ENCODE data around the gene TAP1.

TAP1 gene

GRCh38 chr6:32862725-32863124 is 9.2 kb upstream of the TAP1 start:
- H2AFZ ChIP-seq (ENCODE audit: low read depth, low read length) = no peak overlapping the region
- H2BK5ac ChIP-seq (ENCODE audit: low read depth, low read length, poor library complexity, severe bottlenecking) = no peak overlapping the region
- no peak overlapping the region for H3K4me2 ChIP-seq (ENCODE audit: low read length, poor library complexity, severe bottlenecking)
- no peak overlapping the region for H3K14ac ChIP-seq (ENCODE audit: low read length in 2 of 2)
- H2AK5ac ChIP-seq (ENCODE audit: low read length, severe bottlenecking) = no peak overlapping the region
- no peak overlapping the region for H3K18ac ChIP-seq (ENCODE audit: low read depth in 1 of 2, low read length in 2 of 2)
- no peaks in the 10 kb centered on the region for H3K4me1 ChIP-seq (ENCODE audit: control insufficient read depth, insufficient read depth, low read depth, low read length)
- H3K4ac ChIP-seq (ENCODE audit: low read depth in 1 of 2, low read length in 2 of 2) = no peak overlapping the region
- H2BK120ac ChIP-seq (ENCODE audit: low read depth, low read length) = no peak overlapping the region
- H3K23ac ChIP-seq (ENCODE audit: low read length in 2 of 2) = no peak overlapping the region
- no peak overlapping the region for H4K91ac ChIP-seq (ENCODE audit: low read length)
- peaks cover 0 to 14% of the 10 kb centered on the region in 2 experiments for H3K27me3 ChIP-seq (ENCODE audit: control insufficient read depth in 1 of 2, insufficient read depth in 1 of 2, low read length in 2 of 2)
- no peak overlapping the region for H3K27ac ChIP-seq (ENCODE audit: low read length, poor library complexity, severe bottlenecking)
- DNase-seq = no peak
- no peak overlapping the region for H4K8ac ChIP-seq (ENCODE audit: low read length)
- H2BK12ac ChIP-seq (ENCODE audit: low read length in 2 of 2) = no peak overlapping the region
- no peak overlapping the region for H3K9ac ChIP-seq (ENCODE audit: low read length)
- H2BK15ac ChIP-seq (ENCODE audit: low read depth, poor library complexity, severe bottlenecking) = no peak overlapping the region
- H3K4me3 ChIP-seq (ENCODE audit: insufficient read depth in 1 of 2, low read depth in 1 of 2, low read length in 2 of 2) = no peak overlapping the region
- H3K79me1 ChIP-seq (replicated peaks; ENCODE audit: low read length, poor library complexity, severe bottlenecking) = no peaks in the 10 kb centered on the region
- H3K9me3 ChIP-seq (ENCODE audit: control insufficient read depth, low read length) = no peaks in the 10 kb centered on the region
- H3K36me3 ChIP-seq (ENCODE audit: control insufficient read depth in 1 of 2, insufficient read depth in 2 of 2, low read depth in 1 of 2, low read length in 2 of 2) = peaks cover 0 to 30% of the 10 kb centered on the region in 2 experiments
- WGBS = 78% methylated on average over 3 of the region's 3 CpGs

GRCh38 chr6:32860674-32861073 is 7.2 kb upstream of the TAP1 start:
- Histone ChIP-seq H2AFZ (ENCODE audit: low read depth, low read length) (no peak overlapping the region), H3K27ac (ENCODE audit: low read length, poor library complexity, severe bottlenecking) (no peak overlapping the region), H3K4ac (ENCODE audit: low read depth in 1 of 2, low read length in 2 of 2) (no peak overlapping the region), H4K8ac (ENCODE audit: low read length) (no peak overlapping the region), H2BK5ac (ENCODE audit: low read depth, low read length, poor library complexity, severe bottlenecking) (no peak overlapping the region), H3K9ac (ENCODE audit: low read length) (no peak overlapping the region), H3K36me3 (ENCODE audit: control insufficient read depth in 1 of 2, insufficient read depth in 2 of 2, low read depth in 1 of 2, low read length in 2 of 2) (peaks cover 0 to 36% of the 10 kb centered on the region in 2 experiments), H3K27me3 (ENCODE audit: control insufficient read depth in 1 of 2, insufficient read depth in 1 of 2, low read length in 2 of 2) (peaks cover 0 to 2% of the 10 kb centered on the region in 2 experiments), H2AK5ac (ENCODE audit: low read length, severe bottlenecking) (no peak overlapping the region), H3K4me1 (ENCODE audit: control insufficient read depth, insufficient read depth, low read depth, low read length) (no peaks in the 10 kb centered on the region), H2BK15ac (ENCODE audit: low read depth, poor library complexity, severe bottlenecking) (no peak overlapping the region), H3K4me3 (ENCODE audit: insufficient read depth in 1 of 2, low read depth in 1 of 2, low read length in 2 of 2) (no peak overlapping the region), H3K18ac (ENCODE audit: low read depth in 1 of 2, low read length in 2 of 2) (no peak overlapping the region), H3K9me3 (ENCODE audit: control insufficient read depth, low read length) (no peaks in the 10 kb centered on the region), H2BK12ac (ENCODE audit: low read length in 2 of 2) (no peak overlapping the region), H2BK120ac (ENCODE audit: low read depth, low read length) (no peak overlapping the region), H3K4me2 (ENCODE audit: low read length, poor library complexity, severe bottlenecking) (no peak overlapping the region), H3K79me1 (replicated peaks; ENCODE audit: low read length, poor library complexity, severe bottlenecking) (peaks cover 2% of the 10 kb centered on the region), H4K91ac (ENCODE audit: low read length) (no peak overlapping the region), H3K14ac (ENCODE audit: low read length in 2 of 2) (no peak overlapping the region), H3K23ac (ENCODE audit: low read length in 2 of 2) (no peak overlapping the region)
- DNase-seq = no peak
- no CpG with 5 or more reads among the region's 1 CpG for WGBS

GRCh38 chr6:32858194-32858593 is 4.7 kb upstream of the TAP1 start:
- Histone ChIP-seq H3K18ac (ENCODE audit: low read depth in 1 of 2, low read length in 2 of 2) (no peak overlapping the region), H3K36me3 (ENCODE audit: control insufficient read depth in 1 of 2, insufficient read depth in 2 of 2, low read depth in 1 of 2, low read length in 2 of 2) (peaks cover 0 to 36% of the 10 kb centered on the region in 2 experiments), H2AFZ (ENCODE audit: low read depth, low read length) (no peak overlapping the region), H3K23ac (ENCODE audit: low read length in 2 of 2) (no peak overlapping the region), H3K79me1 (replicated peaks; ENCODE audit: low read length, poor library complexity, severe bottlenecking) (peaks cover 11% of the 10 kb centered on the region), H3K4me3 (ENCODE audit: insufficient read depth in 1 of 2, low read depth in 1 of 2, low read length in 2 of 2) (no peak overlapping the region), H2BK12ac (ENCODE audit: low read length in 2 of 2) (no peak overlapping the region), H3K4me1 (ENCODE audit: control insufficient read depth, insufficient read depth, low read depth, low read length) (peaks cover 4% of the 10 kb centered on the region), H4K8ac (ENCODE audit: low read length) (no peak overlapping the region), H3K27me3 (ENCODE audit: control insufficient read depth in 1 of 2, insufficient read depth in 1 of 2, low read length in 2 of 2) (no peaks in the 10 kb centered on the region), H3K14ac (ENCODE audit: low read length in 2 of 2) (no peak overlapping the region), H4K91ac (ENCODE audit: low read length) (no peak overlapping the region), H3K9ac (ENCODE audit: low read length) (no peak overlapping the region), H3K9me3 (ENCODE audit: control insufficient read depth, low read length) (no peaks in the 10 kb centered on the region), H3K4me2 (ENCODE audit: low read length, poor library complexity, severe bottlenecking) (no peak overlapping the region), H2BK5ac (ENCODE audit: low read depth, low read length, poor library complexity, severe bottlenecking) (no peak overlapping the region), H3K4ac (ENCODE audit: low read depth in 1 of 2, low read length in 2 of 2) (no peak overlapping the region), H2BK120ac (ENCODE audit: low read depth, low read length) (no peak overlapping the region), H3K27ac (ENCODE audit: low read length, poor library complexity, severe bottlenecking) (no peak overlapping the region), H2AK5ac (ENCODE audit: low read length, severe bottlenecking) (no peak overlapping the region), H2BK15ac (ENCODE audit: low read depth, poor library complexity, severe bottlenecking) (no peak overlapping the region)
- WGBS = 86% methylated on average over 5 of the region's 5 CpGs
- DNase-seq = no peak

- Histone ChIP-seq H2BK15ac (ENCODE audit: low read depth, poor library complexity, severe bottlenecking) (no peak overlapping the region), H2BK120ac (ENCODE audit: low read depth, low read length) (no peak overlapping the region)
- WGBS = 76% methylated on average over 14 of the region's 14 CpGs
Measured at GRCh38 chr6:32857156-32857891, 3.8 kb upstream of the TAP1 start.

More at GRCh38 chr6:32857156-32857891, 3.8 kb upstream of the TAP1 start:
- H3K79me1 ChIP-seq (replicated peaks; ENCODE audit: low read length, poor library complexity, severe bottlenecking) = peaks cover 11% of the 10 kb centered on the region
- no peak overlapping the region for H3K27ac ChIP-seq (ENCODE audit: low read length, poor library complexity, severe bottlenecking)
- H3K4me1 ChIP-seq (ENCODE audit: control insufficient read depth, insufficient read depth, low read depth, low read length) = peaks cover 7% of the 10 kb centered on the region
- no peak overlapping the region for H3K18ac ChIP-seq (ENCODE audit: low read depth in 1 of 2, low read length in 2 of 2)
- H3K9me3 ChIP-seq (ENCODE audit: control insufficient read depth, low read length) = no peaks in the 10 kb centered on the region
- H2BK12ac ChIP-seq (ENCODE audit: low read length in 2 of 2) = no peak overlapping the region
- H2BK5ac ChIP-seq (ENCODE audit: low read depth, low read length, poor library complexity, severe bottlenecking) = no peak overlapping the region
- peaks cover 0 to 36% of the 10 kb centered on the region in 2 experiments for H3K36me3 ChIP-seq (ENCODE audit: control insufficient read depth in 1 of 2, insufficient read depth in 2 of 2, low read depth in 1 of 2, low read length in 2 of 2)
- no peaks in the 10 kb centered on the region for H3K27me3 ChIP-seq (ENCODE audit: control insufficient read depth in 1 of 2, insufficient read depth in 1 of 2, low read length in 2 of 2)
- no peak overlapping the region for H3K4me2 ChIP-seq (ENCODE audit: low read length, poor library complexity, severe bottlenecking)
- no peak overlapping the region for H4K91ac ChIP-seq (ENCODE audit: low read length)
- no peak overlapping the region for H3K4ac ChIP-seq (ENCODE audit: low read depth in 1 of 2, low read length in 2 of 2)
- H2AFZ ChIP-seq (ENCODE audit: low read depth, low read length) = no peak overlapping the region
- no peak overlapping the region for H4K8ac ChIP-seq (ENCODE audit: low read length)
- no peak overlapping the region for H3K9ac ChIP-seq (ENCODE audit: low read length)
- no peak overlapping the region for H3K4me3 ChIP-seq (ENCODE audit: insufficient read depth in 1 of 2, low read depth in 1 of 2, low read length in 2 of 2)
- no peak for DNase-seq
- no peak overlapping the region for H3K23ac ChIP-seq (ENCODE audit: low read length in 2 of 2)
- no peak overlapping the region for H3K14ac ChIP-seq (ENCODE audit: low read length in 2 of 2)
- no peak overlapping the region for H2AK5ac ChIP-seq (ENCODE audit: low read length, severe bottlenecking)

Data from mesenchymal stem cell (in vitro differentiated cells and primary cell).